ENCODE results near the gene MAGEB2. TPM values are rescaled to one million over a fixed set of nuclear protein-coding genes. Genes with fewer than 3 reads are reported as not detected.

The MAGEB2 gene
- total RNA-seq, 2 experiments from 2014 or later = not detected

DNA sequence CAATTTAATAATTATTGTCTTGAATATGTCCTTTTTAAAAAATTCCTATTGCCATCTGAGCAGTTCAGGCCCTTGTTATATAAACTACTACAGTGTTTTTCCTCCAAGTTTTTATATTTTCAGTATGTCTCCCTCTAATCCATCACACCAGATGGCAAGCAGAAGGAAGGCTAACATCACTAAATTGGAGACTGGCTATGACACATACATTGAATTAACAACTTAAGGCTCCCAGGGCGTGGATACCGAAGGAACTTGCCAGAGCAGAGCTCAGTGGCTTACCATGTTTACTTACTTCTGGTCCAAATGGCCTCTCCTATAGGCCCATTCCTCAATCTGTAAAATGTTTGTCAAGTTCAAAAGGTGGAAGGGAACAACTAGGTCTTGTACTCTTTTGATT lies 44.6 kb downstream of the MAGEB2 start:
- H3K9me3 ChIP-seq (ENCODE audit: low read length) = no peaks in the 10 kb centered on the region
- no peak overlapping the region for H2AFZ ChIP-seq (ENCODE audit: low read length)
- no peaks in the 10 kb centered on the region for H3K36me3 ChIP-seq (ENCODE audit: insufficient read depth, low read length)
- TF ChIP-seq CTCF (conservative IDR thresholded peaks at IDR 0.05; ENCODE audit: low read length) (no peak), EZH2phosphoT487 (IDR thresholded peaks at IDR 0.05; ENCODE audit: borderline replicate concordance, low read depth, low read length) (no peak)
- H3K4me1 ChIP-seq (ENCODE audit: insufficient read depth, low read length, poor library complexity, severe bottlenecking) = no peaks in the 10 kb centered on the region
- BruUV-seq (replicated peaks) = no TSS peak
- intact Hi-C loops (cut with micrococcal nuclease; ENCODE audit: unreplicated experiment) = no loop called here
- no peaks in the 10 kb centered on the region for H3K9me2 ChIP-seq (ENCODE audit: insufficient read depth, low read length)
- ChIA-PET POLR2A (no interaction called here), CTCF (ENCODE audit: unreplicated experiment) (no interaction called here)
- no peak for DNase-seq (ENCODE audit: low spot score)
- H4K20me1 ChIP-seq (ENCODE audit: insufficient read depth, low read length) = no peaks in the 10 kb centered on the region
- no peak overlapping the region for H3K4me2 ChIP-seq (ENCODE audit: low read length)
- H3K27ac ChIP-seq (ENCODE audit: low read depth, low read length, poor library complexity, severe bottlenecking) = no peak overlapping the region
- H3K79me2 ChIP-seq (ENCODE audit: insufficient read depth, low read depth, low read length) = no peaks in the 10 kb centered on the region
- H3K4me3 ChIP-seq (ENCODE audit: low read depth, low read length, poor library complexity, severe bottlenecking) = no peak overlapping the region

DNA sequence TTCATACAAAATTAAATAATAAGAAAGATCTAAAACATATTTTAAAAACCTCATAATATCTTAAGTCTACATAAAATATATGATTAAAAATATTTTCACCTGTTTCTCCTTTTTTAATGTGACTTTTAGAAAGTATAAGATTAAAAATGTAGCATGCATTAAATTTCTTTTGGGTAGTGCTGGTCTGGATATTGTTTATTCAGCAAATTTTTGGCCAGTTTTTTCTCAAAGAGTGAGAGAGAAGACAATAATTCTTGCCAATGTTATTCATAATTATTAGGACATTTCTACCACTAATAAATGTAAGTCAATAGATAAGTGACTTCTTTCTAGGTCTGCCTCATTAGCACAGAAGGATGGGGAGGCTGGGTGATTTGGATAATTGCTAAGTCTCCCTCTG lies 45.6 kb downstream of the MAGEB2 start:
- BruUV-seq (replicated peaks) = no TSS peak
- TF ChIP-seq EZH2phosphoT487 (IDR thresholded peaks at IDR 0.05; ENCODE audit: borderline replicate concordance, low read depth, low read length) = no peak
- no peak for TF ChIP-seq CTCF (conservative IDR thresholded peaks at IDR 0.05; ENCODE audit: low read length)
- CTCF ChIA-PET (ENCODE audit: unreplicated experiment) = no interaction called here

GRCh38 chrX:30262763-30263162 lies 47.4 kb downstream of the MAGEB2 start:
- no peak for TF ChIP-seq EZH2phosphoT487 (IDR thresholded peaks at IDR 0.05; ENCODE audit: borderline replicate concordance, low read depth, low read length)
- TF ChIP-seq CTCF (conservative IDR thresholded peaks at IDR 0.05; ENCODE audit: low read length) = no peak
- H3K79me2 ChIP-seq (ENCODE audit: insufficient read depth, low read depth, low read length) = no peaks in the 10 kb centered on the region
- no peaks in the 10 kb centered on the region for H3K4me1 ChIP-seq (ENCODE audit: insufficient read depth, low read length, poor library complexity, severe bottlenecking)
- H3K9me3 ChIP-seq (ENCODE audit: low read length) = no peaks in the 10 kb centered on the region
- no peak overlapping the region for H2AFZ ChIP-seq (ENCODE audit: low read length)
- no TSS peak for BruUV-seq (replicated peaks)
- intact Hi-C loops (cut with micrococcal nuclease; ENCODE audit: unreplicated experiment) = no loop called here
- H3K4me3 ChIP-seq (ENCODE audit: low read depth, low read length, poor library complexity, severe bottlenecking) = no peak overlapping the region
- no peaks in the 10 kb centered on the region for H4K20me1 ChIP-seq (ENCODE audit: insufficient read depth, low read length)
- CTCF ChIA-PET (ENCODE audit: unreplicated experiment) = no interaction called here
- H3K9me2 ChIP-seq (ENCODE audit: insufficient read depth, low read length) = no peaks in the 10 kb centered on the region
- no peak for DNase-seq (ENCODE audit: low spot score)
- H3K27ac ChIP-seq (ENCODE audit: low read depth, low read length, poor library complexity, severe bottlenecking) = no peak overlapping the region
- no peak overlapping the region for H3K4me2 ChIP-seq (ENCODE audit: low read length)
- POLR2A ChIA-PET = no interaction called here
- no peaks in the 10 kb centered on the region for H3K36me3 ChIP-seq (ENCODE audit: insufficient read depth, low read length)

More for the DNA sequence above, 45.6 kb downstream of the MAGEB2 start:
- H3K9me2 ChIP-seq (ENCODE audit: insufficient read depth, low read length) = no peaks in the 10 kb centered on the region
- H2AFZ ChIP-seq (ENCODE audit: low read length) = no peak overlapping the region
- H3K4me3 ChIP-seq (ENCODE audit: low read depth, low read length, poor library complexity, severe bottlenecking) = no peak overlapping the region
- no peak overlapping the region for H3K4me2 ChIP-seq (ENCODE audit: low read length)
- no peaks in the 10 kb centered on the region for H3K4me1 ChIP-seq (ENCODE audit: insufficient read depth, low read length, poor library complexity, severe bottlenecking)
- H4K20me1 ChIP-seq (ENCODE audit: insufficient read depth, low read length) = no peaks in the 10 kb centered on the region
- no peak for DNase-seq (ENCODE audit: low spot score)
- intact Hi-C loops (cut with micrococcal nuclease; ENCODE audit: unreplicated experiment) = no loop called here
- H3K36me3 ChIP-seq (ENCODE audit: insufficient read depth, low read length) = no peaks in the 10 kb centered on the region
- no peak overlapping the region for H3K27ac ChIP-seq (ENCODE audit: low read depth, low read length, poor library complexity, severe bottlenecking)
- POLR2A ChIA-PET = no interaction called here
- H3K9me3 ChIP-seq (ENCODE audit: low read length) = no peaks in the 10 kb centered on the region
- no peaks in the 10 kb centered on the region for H3K79me2 ChIP-seq (ENCODE audit: insufficient read depth, low read depth, low read length)

Other genes with a start within 250 kb of the MAGEB2 start
- not detected in 2 replicates for gene MAGEB3, start 15.1 kb downstream of the MAGEB2 start, total RNA-seq (2014; rRNA removed; shearing (Covaris generic))
- not detected in 2 replicates for gene MAGEB3, start 15.1 kb downstream of the MAGEB2 start, total RNA-seq (2022)
- gene MAGEB4, start 26.4 kb downstream of the MAGEB2 start, total RNA-seq (2014; rRNA removed; shearing (Covaris generic)) = not detected in 2 replicates
- gene MAGEB4, start 26.4 kb downstream of the MAGEB2 start, total RNA-seq (2022) = not detected in 2 replicates
- gene MAGEB1, start 31.6 kb downstream of the MAGEB2 start, total RNA-seq (2014; rRNA removed; shearing (Covaris generic)) = not detected in 2 replicates
- not detected in 2 replicates for gene MAGEB1, start 31.6 kb downstream of the MAGEB2 start, total RNA-seq (2022)
- gene NR0B1, start 93.8 kb downstream of the MAGEB2 start, total RNA-seq (2014; rRNA removed; shearing (Covaris generic)) = not detected in 2 replicates
- not detected in 2 replicates for gene NR0B1, start 93.8 kb downstream of the MAGEB2 start, total RNA-seq (2022)

All from OCI-LY7 (cell line).